OCI-LY7 (cell line): Measurements from ENCODE around the gene ST6GAL2.

Source experiments
- CTCF ChIP-seq: fragments of 200-600 bp; sonication (generic); conservative IDR thresholded peaks from 2 replicates; pipeline ENCODE4 v1.5.1; 2014; ENCODE audit warnings: mild to moderate bottlenecking, antibody characterized with exemption, low read length, moderate library complexity, mixed read lengths
- EZH2phosphoT487 ChIP-seq: fragments of 200-600 bp; sonication (generic); IDR thresholded peaks from 2 replicates; pipeline ENCODE4 v1.6.1; 2018; ENCODE audit warnings: low read depth, borderline replicate concordance, mild to moderate bottlenecking, mixed run types, antibody characterized with exemption, low read length, moderate library complexity, mixed read lengths

GRCh38 chr2:106800180-106800579, 85.8 kb downstream of the ST6GAL2 start:
- TF ChIP-seq CTCF (no peak), EZH2phosphoT487 (no peak)
